Stomach (tissue), 4 donors: Measurements from ENCODE around the gene NDUFAB1.

ENCODE experiments used
- CTCF ChIP-seq, 7 experiments: fragments of 450-650 bp in 4 of 7; fragments of 200-600 bp in 3 of 7; sonication (generic) in 3 of 7; IDR thresholded peaks; one replicate each; pipeline ENCODE4 v1.5.1; 2016 to 2019; ENCODE audit warnings: antibody characterized with exemption in 7 of 7, control low read depth in 2 of 7, mild to moderate bottlenecking in 1 of 7
- POLR2A ChIP-seq, 4 donors: fragments of 450-650 bp; IDR thresholded peaks; one replicate each; pipeline ENCODE4 v1.6.1; 2016; ENCODE audit warnings: antibody characterized with exemption in 4 of 4, control low read depth in 2 of 4, mild to moderate bottlenecking in 1 of 4, moderate library complexity in 1 of 4
- POLR2AphosphoS5 ChIP-seq, 3 donors: sonication (generic); formaldehyde crosslinking; IDR thresholded peaks; one replicate each; pipeline ENCODE4 v1.6.1; 2016; ENCODE audit warnings: antibody characterized with exemption in 3 of 3

- no peak for TF ChIP-seq POLR2A (IDR thresholded peaks at IDR 0.05)
- no peak for TF ChIP-seq CTCF (IDR thresholded peaks at IDR 0.05)
- TF ChIP-seq POLR2AphosphoS5 (IDR thresholded peaks at IDR 0.05) = no peak
These were observed 58.7 kb downstream of the NDUFAB1 start for GRCh38 chr16:23537390-23537789.
